HCT116 (cell line): ENCODE measurements around the gene CST6. TPM values are rescaled to one million over a fixed set of nuclear protein-coding genes. Genes with fewer than 3 reads are reported as not detected.

Experiments
- ATAC-seq: fragments of 200-7000 bp; cut with Tn5 transposase; 2 replicates; pipeline ENCODE4 v1.9.1; 2020; ENCODE audit warnings: mild to moderate bottlenecking, moderate library complexity
- BruUV-seq: library from RNA; stranded (reverse); fragments of 400-500 nt; replicated peaks from 2 replicates; lab custom pipeline; 2021; lab: Mats Ljungman, UMichigan
- CTCF ChIA-PET: fragments of 300-600 bp; sonication (Branson Sonifier 250); formaldehyde crosslinking; loops from one replicate; lab custom pipeline; 2021; ENCODE audit warnings: antibody characterized with exemption; lab: Charles Lee
- POLR2A ChIA-PET: fragments of 300-600, 350-600 bp; sonication (Branson Sonifier 250); formaldehyde crosslinking; loops from one replicate; lab custom pipeline; 2021; ENCODE audit warnings: antibody characterized with exemption; lab: Charles Lee
- RAD21 ChIA-PET, 2 experiments: fragments of 300-600 bp; sonication (Branson Sonifier 250); formaldehyde crosslinking; loops; one replicate each; lab custom pipeline; 2023; ENCODE audit warnings: low total read pairs in 2 of 2; ENCODE audit not compliant: uncharacterized antibody in 2 of 2, unreplicated experiment in 2 of 2, low non-redundant PET in 1 of 2; lab: Charles Lee
- DNase-seq: peaks from one replicate; pipeline ENCODE4 v3.0.0-alpha.2; 2010; ENCODE audit warnings: low read depth, low spot score
- H2AFZ ChIP-seq: fragments of 200-600 bp; shearing (Covaris generic), sonication (generic); 2 replicates; pipeline ENCODE4 v1.6.1; 2017; ENCODE audit warnings: low read depth, mixed run types, mixed read lengths, antibody characterized with exemption, low read length; ENCODE audit not compliant: poor library complexity, severe bottlenecking
- H3K27ac ChIP-seq: 2 replicates; pipeline ENCODE4 v1.5.1; 2012; ENCODE audit warnings: low read depth, low read length
- H3K27me3 ChIP-seq: fragments of 200-600 bp; sonication (generic); 2 replicates; pipeline ENCODE4 v1.6.1; 2016; ENCODE audit warnings: mixed run types, low read length, mixed read lengths; ENCODE audit not compliant: insufficient read depth
- H3K36me3 ChIP-seq, 2 experiments: fragments of 200-500 bp in 1 of 2; fragments of 200-600 bp in 1 of 2; sonication (Bioruptor generic) in 1 of 2; sonication (generic) in 1 of 2; 2 replicates each; pipeline versions ENCODE4 v1.5.1 to v1.6.1; 2014 to 2016; ENCODE audit warnings: low read length in 2 of 2, inconsistent platforms in 1 of 2, mixed read lengths in 1 of 2, mixed run types in 1 of 2; ENCODE audit not compliant: insufficient read depth in 2 of 2, control insufficient read depth in 1 of 2
- H3K4me1 ChIP-seq, 2 experiments: fragments of 200-600 bp in 1 of 2; sonication (generic) in 1 of 2; 2 replicates each; pipeline versions ENCODE4 v1.5.1 to v1.6.1; 2012 to 2017; ENCODE audit warnings: low read length in 2 of 2, inconsistent platforms in 1 of 2, mild to moderate bottlenecking in 1 of 2, mixed read lengths in 1 of 2, mixed run types in 1 of 2, moderate library complexity in 1 of 2; ENCODE audit not compliant: insufficient read depth in 2 of 2, control insufficient read depth in 1 of 2
- H3K4me2 ChIP-seq: fragments of 200-600 bp; sonication (generic); 2 replicates; pipeline ENCODE4 v1.6.1; 2017; ENCODE audit warnings: mixed run types, low read length, mixed read lengths
- H3K4me3 ChIP-seq, 2 experiments: fragments of 200-600 bp in 1 of 2; sonication (generic) in 1 of 2; replicated peaks in 1 of 2; 2 replicates each; pipeline ENCODE4 v1.5.1; 2011 to 2016; ENCODE audit warnings: low read length in 2 of 2, control low read depth in 1 of 2, low read depth in 1 of 2, mild to moderate bottlenecking in 1 of 2, mixed read lengths in 1 of 2, mixed run types in 1 of 2
- H3K79me2 ChIP-seq: fragments of 200-600 bp; sonication (generic); 2 replicates; pipeline ENCODE4 v1.6.1; 2017; ENCODE audit warnings: mild to moderate bottlenecking, mixed run types, low read length, moderate library complexity, mixed read lengths; ENCODE audit not compliant: insufficient read depth
- H3K9ac ChIP-seq: fragments of 200-600 bp; sonication (generic); 2 replicates; pipeline ENCODE4 v1.6.1; 2016; ENCODE audit warnings: low read length, mixed read lengths
- H3K9me2 ChIP-seq: fragments of 200-600 bp; sonication (generic), shearing (Covaris generic); 2 replicates; pipeline ENCODE4 v1.6.1; 2017; ENCODE audit warnings: mixed run types, mild to moderate bottlenecking, moderate library complexity; ENCODE audit not compliant: insufficient read depth
- H3K9me3 ChIP-seq, 2 experiments: fragments of 200-500 bp in 1 of 2; fragments of 200-600 bp in 1 of 2; sonication (Bioruptor generic) in 1 of 2; sonication (generic) in 1 of 2; 2 replicates each; pipeline ENCODE4 v1.6.1; 2014 to 2017; ENCODE audit warnings: low read length in 2 of 2, mixed read lengths in 2 of 2, inconsistent platforms in 1 of 2, low read depth in 1 of 2, mild to moderate bottlenecking in 1 of 2, mixed run types in 1 of 2, moderate library complexity in 1 of 2; ENCODE audit not compliant: control insufficient read depth in 1 of 2, insufficient read depth in 1 of 2
- H4K20me1 ChIP-seq: fragments of 200-600 bp; sonication (generic), shearing (Covaris generic); 2 replicates; pipeline ENCODE4 v1.6.1; 2017; ENCODE audit warnings: mixed run types, mild to moderate bottlenecking, moderate library complexity; ENCODE audit not compliant: insufficient read depth
- EZH2 ChIP-seq: fragments of 200-600 bp; sonication (generic); IDR thresholded peaks from 2 replicates; pipeline ENCODE4 v1.6.1; 2017; ENCODE audit warnings: antibody characterized with exemption, mixed run types
- SRF ChIP-seq: IDR thresholded peaks from 2 replicates; pipeline ENCODE4 v1.6.1; 2012; ENCODE audit warnings: low read depth
- TCF7L2 ChIP-seq: IDR thresholded peaks from 2 replicates; pipeline ENCODE4 v1.7.0; 2011; ENCODE audit warnings: borderline replicate concordance, inconsistent platforms; ENCODE audit not compliant: insufficient read depth, insufficient read length; ENCODE audit errors: extremely low read depth
- YY1 ChIP-seq: IDR thresholded peaks from 2 replicates; pipeline ENCODE4 v1.6.1; 2011; ENCODE audit warnings: low read length, low read depth, moderate library complexity, mild to moderate bottlenecking; ENCODE audit not compliant: insufficient replicate concordance; ENCODE audit errors: extremely low read depth
- intact Hi-C: fragments of 100-400 bp; cut with micrococcal nuclease; formaldehyde crosslinking; loops from 2 replicates; pipeline ENCODE4 v1.10.0; 2022
- total RNA-seq: library from RNA; stranded (reverse); gene quantifications from one replicate; pipeline ENCODE4 v1.2.1, GENCODE V29; 2021; ENCODE audit not compliant: unreplicated experiment
- TF ChIP-seq, protein P1 (sequence below), 3 experiments: fragments of 200-600 bp in 1 of 3; sonication (generic) in 1 of 3; IDR thresholded peaks in 2 of 3; conservative IDR thresholded peaks in 1 of 3; 2 replicates each; pipeline ENCODE4 v1.5.1; 2012 to 2017; ENCODE audit warnings: low read depth in 2 of 3, low read length in 2 of 3, antibody characterized with exemption in 1 of 3, borderline replicate concordance in 1 of 3, control low read depth in 1 of 3, mild to moderate bottlenecking in 1 of 3, mixed read lengths in 1 of 3, mixed run types in 1 of 3, moderate library complexity in 1 of 3; ENCODE audit not compliant: insufficient read depth in 1 of 3
- TF ChIP-seq, protein P2 (sequence below): IDR thresholded peaks from 2 replicates; pipeline ENCODE4 v1.6.1; 2012
- TF ChIP-seq, protein P3 (sequence below): IDR thresholded peaks from 2 replicates; pipeline ENCODE4 v1.6.1; 2012; ENCODE audit warnings: low read depth

The CST6 gene
- total RNA-seq, 1 experiment from 2014 or later, result 68.1 TPM

DNA sequence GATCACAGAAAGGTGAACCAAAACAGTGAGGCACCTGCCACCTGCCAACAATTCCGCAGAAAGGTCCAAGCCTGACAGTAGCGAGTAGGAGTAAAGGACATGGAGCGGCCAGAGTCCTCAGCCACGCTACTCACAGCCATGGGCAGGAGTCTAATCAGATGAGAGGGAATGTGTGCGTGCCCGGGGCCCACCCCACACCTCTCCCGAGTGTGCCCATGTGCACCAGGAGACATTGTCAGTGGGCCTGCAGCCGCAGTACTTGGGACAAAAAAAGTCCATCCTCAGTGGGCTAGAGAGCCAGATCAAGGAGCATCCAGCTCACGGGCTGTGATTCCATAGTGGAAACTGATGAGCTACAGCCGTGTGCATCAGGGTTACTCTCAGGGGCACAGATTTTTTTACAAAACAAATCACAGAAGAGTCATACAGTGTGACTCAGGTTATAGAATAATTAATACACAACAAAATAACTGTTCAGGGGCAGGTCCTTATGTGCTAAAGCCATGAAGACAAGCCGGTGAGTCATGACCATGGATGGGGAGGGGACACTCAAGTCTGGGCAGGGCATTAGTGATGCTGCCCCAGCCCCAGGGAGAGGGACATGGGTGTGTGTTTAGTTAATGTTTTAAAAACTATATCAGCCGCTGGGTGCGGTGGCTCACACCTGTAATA, 38.2 kb upstream of the CST6 start:
- H3K9me3 ChIP-seq, result no peaks in the 10 kb centered on the region
- ChIA-PET CTCF (no interaction called here), POLR2A (interaction anchor here (0.5 kb wide), 1 partner anchor 41 kb away, joined by 3 read pairs; no protein-coding TSS in a partner anchor), RAD21 (no interaction called here)
- BruUV-seq, result no TSS peak
- no peaks in the 10 kb centered on the region for H3K27me3 ChIP-seq
- intact Hi-C loops, result no loop called here
- ATAC-seq (no peak), DNase-seq (no peak)
- H3K4me1 ChIP-seq, result no peaks in the 10 kb centered on the region
- H3K4me2 ChIP-seq, result no peak overlapping the region
- no peak overlapping the region for H2AFZ ChIP-seq
- TF ChIP-seq TCF7L2 (no peak), SRF (no peak), EZH2 (no peak), YY1 (no peak)
- TF ChIP-seq, protein P1, sequence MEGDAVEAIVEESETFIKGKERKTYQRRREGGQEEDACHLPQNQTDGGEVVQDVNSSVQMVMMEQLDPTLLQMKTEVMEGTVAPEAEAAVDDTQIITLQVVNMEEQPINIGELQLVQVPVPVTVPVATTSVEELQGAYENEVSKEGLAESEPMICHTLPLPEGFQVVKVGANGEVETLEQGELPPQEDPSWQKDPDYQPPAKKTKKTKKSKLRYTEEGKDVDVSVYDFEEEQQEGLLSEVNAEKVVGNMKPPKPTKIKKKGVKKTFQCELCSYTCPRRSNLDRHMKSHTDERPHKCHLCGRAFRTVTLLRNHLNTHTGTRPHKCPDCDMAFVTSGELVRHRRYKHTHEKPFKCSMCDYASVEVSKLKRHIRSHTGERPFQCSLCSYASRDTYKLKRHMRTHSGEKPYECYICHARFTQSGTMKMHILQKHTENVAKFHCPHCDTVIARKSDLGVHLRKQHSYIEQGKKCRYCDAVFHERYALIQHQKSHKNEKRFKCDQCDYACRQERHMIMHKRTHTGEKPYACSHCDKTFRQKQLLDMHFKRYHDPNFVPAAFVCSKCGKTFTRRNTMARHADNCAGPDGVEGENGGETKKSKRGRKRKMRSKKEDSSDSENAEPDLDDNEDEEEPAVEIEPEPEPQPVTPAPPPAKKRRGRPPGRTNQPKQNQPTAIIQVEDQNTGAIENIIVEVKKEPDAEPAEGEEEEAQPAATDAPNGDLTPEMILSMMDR (IDR thresholded peaks at IDR 0.05 in 2 of 3, conservative IDR thresholded peaks at IDR 0.05 in 1 of 3; ENCODE audit: borderline replicate concordance in 1 of 3, insufficient read depth in 1 of 3, low read depth in 2 of 3, low read length in 2 of 3), result no peak
- TF ChIP-seq, protein P2, sequence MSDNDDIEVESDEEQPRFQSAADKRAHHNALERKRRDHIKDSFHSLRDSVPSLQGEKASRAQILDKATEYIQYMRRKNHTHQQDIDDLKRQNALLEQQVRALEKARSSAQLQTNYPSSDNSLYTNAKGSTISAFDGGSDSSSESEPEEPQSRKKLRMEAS, result no peak
- TF ChIP-seq, protein P3, sequence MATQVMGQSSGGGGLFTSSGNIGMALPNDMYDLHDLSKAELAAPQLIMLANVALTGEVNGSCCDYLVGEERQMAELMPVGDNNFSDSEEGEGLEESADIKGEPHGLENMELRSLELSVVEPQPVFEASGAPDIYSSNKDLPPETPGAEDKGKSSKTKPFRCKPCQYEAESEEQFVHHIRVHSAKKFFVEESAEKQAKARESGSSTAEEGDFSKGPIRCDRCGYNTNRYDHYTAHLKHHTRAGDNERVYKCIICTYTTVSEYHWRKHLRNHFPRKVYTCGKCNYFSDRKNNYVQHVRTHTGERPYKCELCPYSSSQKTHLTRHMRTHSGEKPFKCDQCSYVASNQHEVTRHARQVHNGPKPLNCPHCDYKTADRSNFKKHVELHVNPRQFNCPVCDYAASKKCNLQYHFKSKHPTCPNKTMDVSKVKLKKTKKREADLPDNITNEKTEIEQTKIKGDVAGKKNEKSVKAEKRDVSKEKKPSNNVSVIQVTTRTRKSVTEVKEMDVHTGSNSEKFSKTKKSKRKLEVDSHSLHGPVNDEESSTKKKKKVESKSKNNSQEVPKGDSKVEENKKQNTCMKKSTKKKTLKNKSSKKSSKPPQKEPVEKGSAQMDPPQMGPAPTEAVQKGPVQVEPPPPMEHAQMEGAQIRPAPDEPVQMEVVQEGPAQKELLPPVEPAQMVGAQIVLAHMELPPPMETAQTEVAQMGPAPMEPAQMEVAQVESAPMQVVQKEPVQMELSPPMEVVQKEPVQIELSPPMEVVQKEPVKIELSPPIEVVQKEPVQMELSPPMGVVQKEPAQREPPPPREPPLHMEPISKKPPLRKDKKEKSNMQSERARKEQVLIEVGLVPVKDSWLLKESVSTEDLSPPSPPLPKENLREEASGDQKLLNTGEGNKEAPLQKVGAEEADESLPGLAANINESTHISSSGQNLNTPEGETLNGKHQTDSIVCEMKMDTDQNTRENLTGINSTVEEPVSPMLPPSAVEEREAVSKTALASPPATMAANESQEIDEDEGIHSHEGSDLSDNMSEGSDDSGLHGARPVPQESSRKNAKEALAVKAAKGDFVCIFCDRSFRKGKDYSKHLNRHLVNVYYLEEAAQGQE, result no peak
- no peaks in the 10 kb centered on the region for H3K9me2 ChIP-seq
- no peaks in the 10 kb centered on the region for H4K20me1 ChIP-seq
- peaks cover 10 to 15% of the 10 kb centered on the region in 2 experiments; a peak in 3 of 4 replicates for H3K36me3 ChIP-seq
- no peak overlapping the region for H3K4me3 ChIP-seq
- H3K9ac ChIP-seq, result no peak overlapping the region
- no peak overlapping the region for H3K27ac ChIP-seq
- no peaks in the 10 kb centered on the region for H3K79me2 ChIP-seq
